Neutrophil (primary cell): ENCODE measurements around the gene HOXB7.

Experiments used
- H3K27ac ChIP-seq: fragments of 200-600 bp; sonication (generic); 2 replicates; pipeline ENCODE4 v1.5.1; 2016; ENCODE audit warnings: mild to moderate bottlenecking, moderate library complexity
- H3K27me3 ChIP-seq: fragments of 200-600 bp; sonication (generic); 2 replicates; pipeline ENCODE4 v1.6.0; 2016; ENCODE audit warnings: mild to moderate bottlenecking
- H3K36me3 ChIP-seq: fragments of 200-600 bp; sonication (generic); 2 replicates; pipeline ENCODE4 v1.5.1; 2017
- H3K4me1 ChIP-seq, 2 experiments: fragments of 200-600 bp in 1 of 2; sonication (generic) in 1 of 2; 1 replicate in 1 of 2; 2 replicates in 1 of 2; pipeline versions ENCODE4 v1.5.1 to v1.6.1; 2013 to 2016; ENCODE audit warnings: low read depth in 1 of 2, low read length in 1 of 2, mild to moderate bottlenecking in 1 of 2, moderate library complexity in 1 of 2; ENCODE audit not compliant: control insufficient read depth in 1 of 2, insufficient read depth in 1 of 2
- H3K4me3 ChIP-seq, 2 experiments: fragments of 200-600 bp in 1 of 2; sonication (generic) in 1 of 2; 1 replicate in 1 of 2; 2 replicates in 1 of 2; pipeline ENCODE4 v1.5.1; 2013 to 2016; ENCODE audit warnings: low read depth in 1 of 2, low read length in 1 of 2, mild to moderate bottlenecking in 1 of 2, moderate library complexity in 1 of 2
- H3K9me3 ChIP-seq: fragments of 200-600 bp; sonication (generic); 2 replicates; pipeline ENCODE4 v1.5.1; 2016
- CTCF ChIP-seq: fragments of 200-600 bp; sonication (generic); IDR thresholded peaks from 2 replicates; pipeline ENCODE4 v1.5.1; 2016; ENCODE audit warnings: antibody characterized with exemption

The HOXB7 gene

GRCh38 chr17:48639982-48640857, 29.4 kb upstream of the HOXB7 start:
- H3K27me3 ChIP-seq = peaks cover 100% of the 10 kb centered on the region

GRCh38 chr17:48639136-48639535, 28.3 kb upstream of the HOXB7 start:
- H3K36me3 ChIP-seq = no peaks in the 10 kb centered on the region
- H3K9me3 ChIP-seq = no peaks in the 10 kb centered on the region
- TF ChIP-seq CTCF = no peak
- H3K4me1 ChIP-seq = no peaks in the 10 kb centered on the region
- no peak overlapping the region for H3K4me3 ChIP-seq
- peaks cover 100% of the 10 kb centered on the region for H3K27me3 ChIP-seq
- no peak overlapping the region for H3K27ac ChIP-seq

More at GRCh38 chr17:48639982-48640857, 29.4 kb upstream of the HOXB7 start:
- Histone ChIP-seq H3K4me3 (no peak overlapping the region), H3K9me3 (no peaks in the 10 kb centered on the region), H3K36me3 (no peaks in the 10 kb centered on the region), H3K27ac (no peak overlapping the region), H3K4me1 (no peaks in the 10 kb centered on the region)
- no peak for TF ChIP-seq CTCF

- no peak overlapping the region for H3K27ac ChIP-seq
- H3K9me3 ChIP-seq = no peaks in the 10 kb centered on the region
- H3K4me3 ChIP-seq = no peak overlapping the region
- H3K36me3 ChIP-seq = no peaks in the 10 kb centered on the region
- no peak for TF ChIP-seq CTCF
- no peaks in the 10 kb centered on the region for H3K4me1 ChIP-seq
- H3K27me3 ChIP-seq = peaks cover 100% of the 10 kb centered on the region
These were observed 26.8 kb upstream of the HOXB7 start for GRCh38 chr17:48637323-48638260.

- Histone ChIP-seq H3K36me3 (no peaks in the 10 kb centered on the region), H3K4me3 (no peak overlapping the region), H3K27ac (no peak overlapping the region), H3K27me3 (peaks cover 100% of the 10 kb centered on the region), H3K4me1 (no peaks in the 10 kb centered on the region), H3K9me3 (no peaks in the 10 kb centered on the region)
- no peak for TF ChIP-seq CTCF
These were observed 25.6 kb upstream of the HOXB7 start for GRCh38 chr17:48636177-48637018.
